SK-N-MC (cell line): ENCODE results near the gene DTL.

Experiments used
- EZH2 ChIP-seq: fragments of 200-600 bp; sonication (generic); IDR thresholded peaks from one replicate; pipeline ENCODE4 v1.6.1; 2017; ENCODE audit warnings: antibody characterized with exemption
- POLR2AphosphoS5 ChIP-seq: IDR thresholded peaks from 2 replicates; pipeline ENCODE4 v1.6.1; 2012; ENCODE audit warnings: mild to moderate bottlenecking, low read depth, low read length, borderline replicate concordance

- no peak for TF ChIP-seq EZH2
- no peak for TF ChIP-seq POLR2AphosphoS5
These were observed 114.0 kb downstream of the DTL start for GRCh38 chr1:212149566-212149965.
